ENCODE results near the gene OSCAR.

Gene OSCAR

DNA sequence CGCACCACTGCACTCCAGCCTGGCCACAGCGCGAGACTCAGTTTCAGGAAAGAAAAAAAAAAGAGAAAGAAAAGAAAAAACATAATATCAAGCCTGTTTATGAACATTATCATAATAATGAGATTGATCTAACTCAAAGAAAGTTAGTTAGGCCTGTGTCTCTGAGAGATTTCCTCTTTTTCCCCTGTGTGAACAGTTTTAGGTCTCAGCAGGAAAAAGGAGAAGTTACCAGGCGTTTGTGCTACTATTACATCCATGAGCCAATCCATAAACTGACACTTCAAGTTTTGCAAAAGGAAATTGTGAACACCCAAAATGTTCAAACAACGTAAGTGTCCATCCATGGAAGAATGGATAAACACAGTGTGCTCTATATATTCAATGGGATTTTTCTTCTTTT lies 23.3 kb downstream of the OSCAR start:
- Histone ChIP-seq H3K4me3 (ENCODE audit: low read length in 2 of 2) (no peak overlapping the region), H3K27me3 (ENCODE audit: control insufficient read depth in 3 of 3, insufficient read depth in 3 of 3, low read depth in 1 of 3, low read length in 3 of 3) (no peaks in the 10 kb centered on the region), H3K4ac (ENCODE audit: low read length) (no peak overlapping the region), H3K36me3 (replicated peaks in 1 of 2; ENCODE audit: control insufficient read depth in 2 of 2, insufficient read depth in 2 of 2, low read length in 2 of 2) (no peaks in the 10 kb centered on the region), H3K4me2 (ENCODE audit: insufficient read depth, low read length, poor library complexity, severe bottlenecking) (no peak overlapping the region), H3K4me1 (ENCODE audit: control insufficient read depth in 2 of 2, insufficient read depth in 1 of 2, low read depth in 1 of 2, low read length in 2 of 2) (peaks cover 0 to 2% of the 10 kb centered on the region in 2 donors), H2BK12ac (ENCODE audit: low read length) (no peak overlapping the region), H3K14ac (ENCODE audit: low read length) (no peak overlapping the region), H3K9me3 (replicated peaks in 1 of 2; ENCODE audit: control insufficient read depth in 2 of 2, insufficient read depth in 1 of 2, low read depth in 1 of 2, low read length in 2 of 2) (peaks cover 4 to 7% of the 10 kb centered on the region in 2 donors), H3K9ac (ENCODE audit: low read depth, low read length, poor library complexity) (no peak overlapping the region), H2BK15ac (ENCODE audit: low read length) (no peak overlapping the region), H4K8ac (ENCODE audit: low read depth, low read length) (no peak overlapping the region), H3K23ac (ENCODE audit: low read depth, low read length, poor library complexity) (no peak overlapping the region), H2AK5ac (ENCODE audit: low read depth, low read length) (no peak overlapping the region), H3K79me1 (ENCODE audit: low read depth, low read length) (no peaks in the 10 kb centered on the region), H2BK5ac (ENCODE audit: low read length) (no peak overlapping the region), H2BK120ac (ENCODE audit: low read depth, low read length) (no peak overlapping the region), H3K18ac (ENCODE audit: low read length) (no peak overlapping the region), H3K27ac (replicated peaks; ENCODE audit: low read length) (no peak overlapping the region), H2AFZ (ENCODE audit: low read length) (no peak overlapping the region), H4K91ac (ENCODE audit: low read depth, low read length, poor library complexity) (no peak overlapping the region)
- DNase-seq (ENCODE audit: low spot score): no peak
- no CpG with 5 or more reads among the region's 5 CpGs for WGBS, 2 donors (ENCODE audit: extremely low coverage in 2 of 2, insufficient read length in 2 of 2, insufficient replicate concordance in 1 of 2)

- no CpG with 5 or more reads among the region's 9 CpGs for WGBS, 2 donors (ENCODE audit: extremely low coverage in 2 of 2, insufficient read length in 2 of 2, insufficient replicate concordance in 1 of 2)
- H3K27me3 ChIP-seq (ENCODE audit: control insufficient read depth in 3 of 3, insufficient read depth in 3 of 3, low read depth in 1 of 3, low read length in 3 of 3): no peaks in the 10 kb centered on the region
- no peak overlapping the region for H3K18ac ChIP-seq (ENCODE audit: low read length)
- H3K9ac ChIP-seq (ENCODE audit: low read depth, low read length, poor library complexity): no peak overlapping the region
- H4K91ac ChIP-seq (ENCODE audit: low read depth, low read length, poor library complexity): no peak overlapping the region
- H3K4me3 ChIP-seq (ENCODE audit: low read length in 2 of 2): no peak overlapping the region
- H2BK120ac ChIP-seq (ENCODE audit: low read depth, low read length): no peak overlapping the region
- no peak for DNase-seq (ENCODE audit: low spot score)
- no peak overlapping the region for H3K23ac ChIP-seq (ENCODE audit: low read depth, low read length, poor library complexity)
- H3K9me3 ChIP-seq (replicated peaks in 1 of 2; ENCODE audit: control insufficient read depth in 2 of 2, insufficient read depth in 1 of 2, low read depth in 1 of 2, low read length in 2 of 2): no peaks in the 10 kb centered on the region
- H2BK12ac ChIP-seq (ENCODE audit: low read length): no peak overlapping the region
- peaks cover 0 to 2% of the 10 kb centered on the region in 2 donors for H3K4me1 ChIP-seq (ENCODE audit: control insufficient read depth in 2 of 2, insufficient read depth in 1 of 2, low read depth in 1 of 2, low read length in 2 of 2)
- no peaks in the 10 kb centered on the region for H3K36me3 ChIP-seq (replicated peaks in 1 of 2; ENCODE audit: control insufficient read depth in 2 of 2, insufficient read depth in 2 of 2, low read length in 2 of 2)
- H2AFZ ChIP-seq (ENCODE audit: low read length): no peak overlapping the region
- H3K4ac ChIP-seq (ENCODE audit: low read length): no peak overlapping the region
- no peak overlapping the region for H2AK5ac ChIP-seq (ENCODE audit: low read depth, low read length)
- H3K14ac ChIP-seq (ENCODE audit: low read length): no peak overlapping the region
- H3K4me2 ChIP-seq (ENCODE audit: insufficient read depth, low read length, poor library complexity, severe bottlenecking): no peak overlapping the region
- no peak overlapping the region for H3K27ac ChIP-seq (replicated peaks; ENCODE audit: low read length)
- no peak overlapping the region for H2BK5ac ChIP-seq (ENCODE audit: low read length)
- no peak overlapping the region for H4K8ac ChIP-seq (ENCODE audit: low read depth, low read length)
- no peak overlapping the region for H2BK15ac ChIP-seq (ENCODE audit: low read length)
- H3K79me1 ChIP-seq (ENCODE audit: low read depth, low read length): peaks cover 2% of the 10 kb centered on the region
Measured at GRCh38 chr19:54074851-54075250, 25.8 kb downstream of the OSCAR start.

DNA sequence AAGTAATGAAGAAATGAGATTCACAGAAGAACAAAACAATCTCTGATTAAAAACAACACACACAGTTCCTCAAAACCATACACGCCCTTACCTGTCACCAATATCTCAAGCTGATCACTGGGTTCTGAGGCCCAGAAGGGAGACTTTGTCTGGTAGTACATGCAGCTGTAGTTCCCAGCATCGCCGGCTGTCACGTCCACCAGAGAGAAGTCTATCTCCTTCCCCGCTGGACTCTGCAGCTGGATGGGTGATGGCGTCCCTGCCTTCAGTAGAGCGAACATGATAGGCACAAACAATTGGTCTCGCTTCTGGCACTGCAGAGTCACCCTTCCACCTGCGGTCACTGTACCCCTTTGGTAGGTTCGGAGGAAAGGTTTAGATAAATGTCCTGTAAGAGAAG lies 26.8 kb downstream of the OSCAR start:
- H2AK5ac ChIP-seq (ENCODE audit: low read depth, low read length): no peak overlapping the region
- no peak overlapping the region for H2BK15ac ChIP-seq (ENCODE audit: low read length)
- peaks cover 2% of the 10 kb centered on the region for H3K79me1 ChIP-seq (ENCODE audit: low read depth, low read length)
- no peak overlapping the region for H2BK12ac ChIP-seq (ENCODE audit: low read length)
- no peak overlapping the region for H4K91ac ChIP-seq (ENCODE audit: low read depth, low read length, poor library complexity)
- no peak overlapping the region for H3K9ac ChIP-seq (ENCODE audit: low read depth, low read length, poor library complexity)
- no peak overlapping the region for H4K8ac ChIP-seq (ENCODE audit: low read depth, low read length)
- H3K4ac ChIP-seq (ENCODE audit: low read length): no peak overlapping the region
- H3K27ac ChIP-seq (replicated peaks; ENCODE audit: low read length): no peak overlapping the region
- H3K9me3 ChIP-seq (replicated peaks in 1 of 2; ENCODE audit: control insufficient read depth in 2 of 2, insufficient read depth in 1 of 2, low read depth in 1 of 2, low read length in 2 of 2): peaks cover 3 to 4% of the 10 kb centered on the region in 2 donors
- no peak overlapping the region for H2AFZ ChIP-seq (ENCODE audit: low read length)
- no peak overlapping the region for H3K23ac ChIP-seq (ENCODE audit: low read depth, low read length, poor library complexity)
- H3K4me3 ChIP-seq (ENCODE audit: low read length in 2 of 2): no peak overlapping the region
- peaks cover 0 to 2% of the 10 kb centered on the region in 2 donors for H3K4me1 ChIP-seq (ENCODE audit: control insufficient read depth in 2 of 2, insufficient read depth in 1 of 2, low read depth in 1 of 2, low read length in 2 of 2)
- DNase-seq (ENCODE audit: low spot score): no peak
- no peak overlapping the region for H2BK5ac ChIP-seq (ENCODE audit: low read length)
- no peak overlapping the region for H3K14ac ChIP-seq (ENCODE audit: low read length)
- no peaks in the 10 kb centered on the region for H3K27me3 ChIP-seq (ENCODE audit: control insufficient read depth in 3 of 3, insufficient read depth in 3 of 3, low read depth in 1 of 3, low read length in 3 of 3)
- no peaks in the 10 kb centered on the region for H3K36me3 ChIP-seq (replicated peaks in 1 of 2; ENCODE audit: control insufficient read depth in 2 of 2, insufficient read depth in 2 of 2, low read length in 2 of 2)
- H3K18ac ChIP-seq (ENCODE audit: low read length): no peak overlapping the region
- no CpG with 5 or more reads among the region's 10 CpGs for WGBS, 2 donors (ENCODE audit: extremely low coverage in 2 of 2, insufficient read length in 2 of 2, insufficient replicate concordance in 1 of 2)
- H3K4me2 ChIP-seq (ENCODE audit: insufficient read depth, low read length, poor library complexity, severe bottlenecking): no peak overlapping the region
- no peak overlapping the region for H2BK120ac ChIP-seq (ENCODE audit: low read depth, low read length)

DNA sequence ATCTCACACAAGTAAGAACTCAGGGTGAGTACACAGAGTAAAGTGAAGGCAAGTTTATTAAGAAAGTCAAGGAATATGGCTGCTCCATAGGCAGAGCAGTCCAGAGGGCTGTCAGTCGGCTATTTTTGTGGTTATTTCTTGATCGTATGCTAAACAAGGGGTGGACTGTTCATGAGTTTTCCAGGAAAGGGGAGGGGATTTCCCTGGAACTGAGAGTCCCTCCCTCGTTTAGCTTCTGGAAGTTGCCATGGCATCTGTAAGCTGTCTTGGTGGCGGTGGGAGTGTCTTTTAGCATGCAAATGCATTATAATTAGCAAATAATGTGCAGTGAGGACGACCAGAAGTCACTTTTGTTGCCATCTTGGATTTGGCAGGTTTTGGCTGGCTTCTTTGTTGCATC lies 31.1 kb downstream of the OSCAR start:
- Histone ChIP-seq H2BK5ac (ENCODE audit: low read length) (no peak overlapping the region), H2BK120ac (ENCODE audit: low read depth, low read length) (no peak overlapping the region), H3K79me1 (ENCODE audit: low read depth, low read length) (peaks cover 2% of the 10 kb centered on the region), H3K14ac (ENCODE audit: low read length) (no peak overlapping the region), H2AFZ (ENCODE audit: low read length) (peak overlapping the region; percentile 9), H3K27me3 (ENCODE audit: control insufficient read depth in 3 of 3, insufficient read depth in 3 of 3, low read depth in 1 of 3, low read length in 3 of 3) (no peaks in the 10 kb centered on the region), H3K9ac (ENCODE audit: low read depth, low read length, poor library complexity) (no peak overlapping the region), H3K9me3 (replicated peaks in 1 of 2; ENCODE audit: control insufficient read depth in 2 of 2, insufficient read depth in 1 of 2, low read depth in 1 of 2, low read length in 2 of 2) (peaks cover 3 to 4% of the 10 kb centered on the region in 2 donors), H2BK12ac (ENCODE audit: low read length) (no peak overlapping the region), H3K4me1 (ENCODE audit: control insufficient read depth in 2 of 2, insufficient read depth in 1 of 2, low read depth in 1 of 2, low read length in 2 of 2) (no peaks in the 10 kb centered on the region), H3K27ac (replicated peaks; ENCODE audit: low read length) (no peak overlapping the region), H4K91ac (ENCODE audit: low read depth, low read length, poor library complexity) (no peak overlapping the region), H3K36me3 (replicated peaks in 1 of 2; ENCODE audit: control insufficient read depth in 2 of 2, insufficient read depth in 2 of 2, low read length in 2 of 2) (no peaks in the 10 kb centered on the region), H3K4me3 (ENCODE audit: low read length in 2 of 2) (no peak overlapping the region), H2AK5ac (ENCODE audit: low read depth, low read length) (no peak overlapping the region), H3K23ac (ENCODE audit: low read depth, low read length, poor library complexity) (no peak overlapping the region), H3K18ac (ENCODE audit: low read length) (no peak overlapping the region), H4K8ac (ENCODE audit: low read depth, low read length) (no peak overlapping the region), H2BK15ac (ENCODE audit: low read length) (no peak overlapping the region), H3K4ac (ENCODE audit: low read length) (no peak overlapping the region), H3K4me2 (ENCODE audit: insufficient read depth, low read length, poor library complexity, severe bottlenecking) (no peak overlapping the region)
- WGBS, 2 donors (ENCODE audit: extremely low coverage in 2 of 2, insufficient read length in 2 of 2, insufficient replicate concordance in 1 of 2): no CpG with 5 or more reads among the region's 5 CpGs
- no peak for DNase-seq (ENCODE audit: low spot score)
